ENCODE results near the gene SH2D6.
"Not testable (repeated sequence)": the region's sequence is repeated elsewhere in the genome, so short reads cannot be mapped to it uniquely, and the experiment has no call there.

Gene SH2D6

DNA sequence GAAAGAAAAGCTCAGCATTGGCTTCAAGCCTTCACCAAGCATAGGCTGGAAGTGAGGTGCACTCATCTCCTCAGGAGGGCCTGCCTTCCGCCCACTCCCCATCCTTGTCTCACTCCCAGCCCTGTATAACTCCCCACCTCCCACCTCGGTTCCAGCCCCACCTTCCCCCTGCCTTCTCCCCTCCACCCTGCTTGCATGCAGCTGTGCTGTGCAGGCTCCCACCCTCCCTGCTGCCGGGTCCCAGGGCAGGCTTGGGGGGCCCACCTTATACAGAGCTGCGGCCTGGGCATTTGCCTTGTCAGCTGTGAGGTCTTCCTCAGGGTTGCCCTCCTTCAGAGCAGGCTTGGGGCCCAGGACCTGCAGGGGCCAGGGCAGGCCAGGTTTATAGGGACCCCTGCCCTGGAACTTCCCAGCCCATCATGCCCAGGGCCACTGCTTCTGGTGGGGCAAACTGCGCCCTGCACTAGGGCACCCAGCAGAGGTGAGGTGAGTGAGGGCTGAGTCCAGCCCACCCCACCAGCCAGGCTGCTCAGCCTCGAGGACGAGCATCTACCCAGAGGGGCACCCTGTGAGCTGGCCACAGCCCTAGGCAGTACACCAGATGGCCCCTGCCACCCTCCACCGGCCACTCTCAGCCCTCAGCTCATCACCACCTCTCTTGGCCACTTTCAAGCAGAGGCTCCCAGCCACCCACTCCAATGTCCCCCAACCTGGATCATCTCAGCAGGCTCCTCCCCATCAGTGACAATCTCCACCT lies 19.9 kb upstream of the SH2D6 start:
- DNase-seq (ENCODE audit: low spot score), result no peak

DNA sequence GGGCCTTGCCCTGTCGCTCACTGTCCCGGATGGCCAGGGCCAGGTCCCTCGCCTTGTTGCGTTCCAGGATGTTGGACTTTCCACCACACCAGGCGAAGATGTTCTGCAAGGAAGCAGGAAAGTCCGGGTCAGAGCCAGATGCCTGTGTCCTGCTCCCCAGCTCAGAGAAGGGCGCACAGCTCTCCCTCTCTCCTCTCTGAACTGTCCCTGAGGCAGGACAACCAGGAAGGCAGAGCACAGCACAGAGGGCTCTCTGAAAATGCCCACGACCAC lies 19.4 kb upstream of the SH2D6 start:
- DNase-seq (ENCODE audit: low spot score), result no peak

DNA sequence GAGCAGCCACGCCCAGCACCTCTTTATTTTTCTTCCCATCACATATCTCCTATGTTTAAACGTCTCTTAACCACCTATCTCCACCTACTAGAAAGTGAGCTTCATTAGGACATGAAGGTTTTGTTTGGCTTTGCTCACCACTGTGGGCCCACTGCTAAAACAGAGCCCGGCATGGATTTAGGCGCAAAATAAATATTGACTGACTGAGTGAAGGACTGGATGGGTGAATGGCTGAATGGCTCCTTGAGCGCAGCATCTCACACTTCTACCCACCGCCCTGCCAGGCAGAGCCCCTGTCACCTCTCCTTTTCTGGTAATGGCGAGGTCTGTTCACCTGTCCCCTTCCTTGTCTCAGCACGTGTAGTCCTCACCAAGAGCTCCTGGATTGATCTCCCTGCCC lies 18.5 kb upstream of the SH2D6 start:
- DNase-seq (ENCODE audit: low spot score), result no peak

DNA sequence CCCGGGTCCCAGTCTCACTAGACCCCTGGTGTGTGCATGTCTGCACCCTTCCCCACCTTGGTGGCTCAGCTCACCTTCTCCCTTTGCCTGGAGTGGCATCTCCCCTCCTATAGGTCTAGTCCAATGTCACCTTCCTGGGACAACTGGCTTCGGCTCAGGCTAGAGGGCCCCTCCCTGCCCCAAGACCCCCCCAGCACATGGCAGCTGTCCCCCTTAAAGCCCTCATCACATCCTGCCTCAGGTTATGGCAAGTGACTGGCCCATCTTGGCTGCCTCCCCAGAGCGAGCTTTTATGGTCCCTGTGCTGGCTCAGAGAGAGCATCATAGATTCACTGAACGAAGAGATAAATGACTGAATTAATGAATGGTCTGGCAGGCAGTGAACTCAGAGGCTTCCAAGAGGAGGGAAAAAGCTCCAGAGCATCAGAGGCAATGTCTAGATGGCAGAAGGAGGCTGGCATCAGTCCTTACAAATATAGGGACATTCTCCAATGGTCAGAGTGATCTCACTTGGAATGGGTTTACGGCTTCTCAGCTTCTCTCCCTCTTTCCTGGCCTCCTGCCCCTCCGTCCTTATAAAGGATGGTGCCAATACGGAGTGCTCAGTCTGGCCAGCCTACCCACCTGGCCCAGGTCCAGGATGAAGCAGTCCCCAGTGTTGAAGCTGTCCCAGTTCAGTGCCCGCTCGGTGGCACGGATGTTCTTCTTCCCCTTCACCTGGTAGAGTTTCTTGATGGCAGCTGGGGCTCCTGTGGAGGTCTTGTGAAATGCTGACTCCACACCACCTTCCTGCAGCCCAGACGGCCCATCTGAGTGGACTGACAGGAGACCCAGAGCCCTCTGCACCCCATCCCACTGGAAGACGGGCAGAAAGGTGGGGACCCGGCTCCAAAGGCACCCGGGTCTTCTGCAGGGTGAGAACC lies 17.7 kb upstream of the SH2D6 start:
- no peak for DNase-seq (ENCODE audit: low spot score)

GRCh38 chr2:85401464-85401805 lies 17.1 kb upstream of the SH2D6 start:
- DNase-seq (ENCODE audit: low spot score), result no peak

DNA sequence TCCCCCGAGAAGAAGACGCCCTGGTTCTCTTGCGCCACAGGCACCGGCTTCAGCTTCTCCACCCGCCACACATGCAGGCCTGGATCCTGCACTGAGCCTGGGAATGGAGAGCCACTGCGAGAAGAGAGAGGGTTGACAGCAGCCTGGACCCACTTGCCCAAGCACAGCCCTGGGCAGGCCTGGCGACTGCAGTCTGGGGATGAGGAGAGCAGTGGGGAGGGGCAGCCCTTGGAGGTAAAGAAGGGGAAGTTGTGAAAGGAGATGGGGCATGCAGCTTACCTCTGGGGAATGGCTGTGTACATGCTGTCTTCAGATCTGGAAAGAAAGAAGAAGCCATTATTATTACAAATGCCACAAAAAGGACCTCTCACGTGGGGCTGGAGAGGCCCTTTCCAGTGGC lies 16.7 kb upstream of the SH2D6 start:
- no peak for DNase-seq (ENCODE audit: low spot score)

GRCh38 chr2:85405201-85406059 lies 13.1 kb upstream of the SH2D6 start:
- peak; percentile 72 for DNase-seq (ENCODE audit: low spot score)

DNA sequence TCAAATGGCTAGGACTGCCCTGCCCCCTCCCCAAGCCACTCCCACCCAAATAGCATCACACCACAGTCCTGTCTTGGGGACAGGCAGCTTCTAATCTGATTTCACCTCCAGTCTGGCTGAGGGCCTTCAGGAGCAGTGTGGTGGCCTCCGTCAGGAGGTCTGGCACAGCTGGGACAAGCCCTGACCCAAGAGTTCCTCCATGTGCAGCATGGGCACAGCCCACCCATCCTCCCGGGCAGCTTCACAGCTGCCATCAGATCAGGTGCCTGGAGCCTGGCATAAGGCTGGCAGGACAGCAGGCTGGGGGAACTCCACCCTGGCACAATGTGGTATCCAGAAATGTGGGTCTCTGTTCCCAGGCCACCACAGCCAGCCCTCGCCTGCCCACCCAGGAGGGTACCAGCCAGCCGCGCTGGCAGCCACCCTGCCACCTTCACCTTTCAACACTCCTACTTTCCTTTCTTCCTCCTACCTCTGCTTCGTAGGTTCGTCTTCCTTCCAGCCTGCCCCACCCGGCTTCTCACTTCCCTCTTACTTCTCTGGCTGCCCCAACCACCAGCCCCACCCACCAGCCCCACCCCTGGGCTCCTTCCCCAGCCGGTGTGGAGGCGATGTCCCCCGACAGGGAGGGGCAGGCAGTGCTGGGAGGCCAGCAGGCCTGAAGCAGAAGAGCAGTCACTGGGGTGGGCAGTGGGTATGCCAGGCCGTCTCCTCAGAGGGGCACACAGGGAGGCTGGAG lies 8.5 kb upstream of the SH2D6 start, which contains the start of gene CAPG:
TSS of gene CAPG (minus strand) at position 522 of the 739 bp plus-strand sequence. CDS start 8,221 bp downstream, outside the sequence.
- DNase-seq (ENCODE audit: low spot score), result peak; percentile 49

GRCh38 chr2:85410584-85411404 lies 7.7 kb upstream of the SH2D6 start:
- DNase-seq (ENCODE audit: low spot score), result no peak

DNA sequence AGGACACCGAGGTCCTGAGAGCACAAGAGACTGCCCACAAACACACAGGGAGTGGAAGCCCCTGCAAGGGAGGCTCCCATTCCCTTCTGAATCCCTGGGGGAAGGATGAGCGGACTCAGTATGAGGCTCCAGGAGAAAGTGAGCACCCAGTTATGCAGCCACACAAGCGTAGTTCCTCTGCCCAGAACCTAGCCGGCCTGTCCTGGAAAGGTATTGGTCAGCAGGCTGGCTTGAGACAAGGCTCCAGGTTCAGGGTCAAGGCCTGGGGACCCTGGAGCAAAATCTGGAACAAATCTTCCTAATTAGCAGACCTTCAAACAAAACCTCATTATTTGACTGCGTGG lies 7.1 kb upstream of the SH2D6 start:
- DNase-seq (ENCODE audit: low spot score), result no peak

- DNase-seq (ENCODE audit: low spot score), result peak; percentile 33
These were observed 4.7 kb upstream of the SH2D6 start for GRCh38 chr2:85413592-85414420.

- not testable (repeated sequence) for DNase-seq (ENCODE audit: low spot score)
These were observed 4.1 kb upstream of the SH2D6 start for GRCh38 chr2:85414421-85414759.

DNA sequence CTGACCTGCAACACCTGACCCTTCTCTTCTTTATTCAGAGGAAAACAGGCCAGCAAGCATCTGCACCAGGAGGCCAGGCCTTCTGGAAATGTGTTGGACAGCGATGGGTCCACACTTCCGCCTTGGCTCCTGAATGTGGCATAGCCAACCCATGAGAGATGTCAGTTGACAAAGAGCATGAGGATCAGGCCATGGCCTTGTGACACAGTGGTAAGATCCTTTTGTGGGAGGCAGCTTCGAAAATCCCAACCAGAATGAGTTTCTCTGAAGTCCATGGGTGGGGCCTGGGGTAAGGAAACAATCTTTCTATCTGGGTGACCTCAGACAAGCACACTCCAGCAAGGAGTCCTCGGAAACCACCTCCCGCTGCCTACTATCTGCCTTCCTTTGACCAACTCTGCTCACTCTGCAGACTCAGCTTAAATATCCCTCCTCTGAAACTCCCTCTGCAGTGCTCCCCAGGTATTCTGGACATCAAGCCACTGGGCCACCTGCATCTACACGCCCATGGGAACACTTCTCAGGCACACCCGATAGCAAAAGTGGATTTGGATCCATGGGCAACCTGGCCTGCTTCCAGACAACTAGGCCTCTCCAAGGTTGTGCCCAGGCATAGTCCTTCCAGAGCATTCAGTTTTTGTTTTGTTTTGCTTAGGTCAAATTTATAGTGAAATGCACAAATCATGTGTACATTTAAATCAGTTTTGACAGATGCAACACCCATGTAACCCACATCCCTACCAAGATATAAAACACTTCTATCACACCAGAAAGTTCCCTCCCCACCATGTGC lies 3.6 kb upstream of the SH2D6 start:
- DNase-seq (ENCODE audit: low spot score), result no peak

DNA sequence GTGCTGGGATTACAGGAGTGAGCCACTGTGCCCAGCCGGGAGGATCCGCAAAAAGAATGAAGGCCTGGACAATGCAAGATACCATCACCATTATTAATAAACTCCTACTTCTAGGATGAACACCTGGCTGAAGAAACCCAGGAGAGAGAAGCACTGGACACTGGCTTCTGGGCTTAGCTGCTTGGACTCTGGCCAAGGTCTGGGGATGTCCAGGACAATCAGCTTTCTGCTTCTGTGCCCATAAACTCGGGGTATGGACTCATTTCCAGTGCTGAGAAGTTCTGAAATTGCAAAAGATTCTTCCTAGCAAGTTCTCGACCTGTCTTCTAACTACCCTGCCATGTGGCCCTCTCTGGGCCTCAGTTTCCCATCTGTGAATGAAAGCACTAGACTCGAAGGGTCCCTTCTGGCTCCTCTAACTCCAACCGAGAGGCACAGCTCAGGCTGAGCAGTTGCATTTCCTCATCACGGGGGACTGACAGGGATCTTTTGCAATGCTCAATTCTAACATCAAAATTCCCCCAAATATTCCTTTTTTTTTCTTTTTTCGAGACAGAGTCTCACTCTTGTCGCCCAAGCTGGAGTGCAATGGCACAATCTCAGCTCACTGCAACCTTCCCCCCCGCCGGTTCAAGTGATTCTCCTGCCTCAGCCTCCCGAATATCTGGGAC lies 2.4 kb upstream of the SH2D6 start:
- no peak for DNase-seq (ENCODE audit: low spot score)

GRCh38 chr2:85419009-85419675 lies 628 bp downstream of the SH2D6 start:
- DNase-seq (ENCODE audit: low spot score), result no peak

- peak; percentile 88 for DNase-seq (ENCODE audit: low spot score)
These were observed 2.2 kb downstream of the SH2D6 start for GRCh38 chr2:85420536-85421259.

GRCh38 chr2:85421260-85422071 lies 3.0 kb downstream of the SH2D6 start:
- DNase-seq (ENCODE audit: low spot score), result no peak
